ENCODE measurements around the gene CHST10. TPM values are rescaled to one million over a fixed set of nuclear protein-coding genes. Genes with fewer than 3 reads are reported as not detected.

Gene CHST10
- total RNA-seq, 1 experiment from 2014 or later, result 29.7 TPM

- H3K27ac ChIP-seq (ENCODE audit: insufficient read length, low read depth, low read length), result no peak overlapping the region
- DNase-seq, result no peak
- no peak overlapping the region for H3K4ac ChIP-seq (ENCODE audit: low read depth, low read length)
- H3K9me3 Mint-ChIP-seq, result no peaks in the 10 kb centered on the region
- H4K20me1 ChIP-seq (ENCODE audit: control insufficient read depth, insufficient read depth, insufficient read length), result no peaks in the 10 kb centered on the region
- H3K27me3 ChIP-seq (ENCODE audit: insufficient read depth, low read length), result no peaks in the 10 kb centered on the region
- H3K27me3 Mint-ChIP-seq (ENCODE audit: low read depth), result peaks cover 3% of the 10 kb centered on the region
- no peak overlapping the region for H4K5ac ChIP-seq (ENCODE audit: insufficient read length, low read depth, low read length)
- H4K91ac ChIP-seq (ENCODE audit: insufficient read length, low read depth, low read length), result no peak overlapping the region
- no peak overlapping the region for H3K4me3 Mint-ChIP-seq
- H3K4me1 ChIP-seq (ENCODE audit: insufficient read depth, low read length), result peaks cover 34% of the 10 kb centered on the region
- H2BK120ac ChIP-seq (ENCODE audit: low read depth, low read length, poor library complexity, severe bottlenecking), result no peak overlapping the region
- no CpG with 5 or more reads among the region's 5 CpGs for WGBS (ENCODE audit: extremely low coverage, insufficient read length, low lambda C conversion rate)
- H3K4me2 ChIP-seq (ENCODE audit: insufficient read depth, insufficient read length, low read length), result no peak overlapping the region
- H3T11ph ChIP-seq (ENCODE audit: low read length), result no peak overlapping the region
- no peak overlapping the region for H2BK12ac ChIP-seq (ENCODE audit: insufficient read length, low read depth, low read length)
- no peak for TF ChIP-seq CTCF (conservative IDR thresholded peaks at IDR 0.05)
- peaks cover 24 to 38% (median 37%) of the 10 kb centered on the region in 3 experiments for H3K36me3 Mint-ChIP-seq (ENCODE audit: insufficient read depth in 1 of 3, low read depth in 3 of 3)
- H2BK20ac ChIP-seq (ENCODE audit: low read depth, low read length, poor library complexity, severe bottlenecking), result no peak overlapping the region
- peak overlapping the region; percentile 25 to 66 (median 27); a peak in 3 of 7 replicates for H3K27ac Mint-ChIP-seq
- H2AFZ ChIP-seq (ENCODE audit: low read length), result no peak overlapping the region
- H2AK5ac ChIP-seq (ENCODE audit: insufficient read length, low read length), result no peak overlapping the region
- no peaks in the 10 kb centered on the region for H3K79me1 ChIP-seq (ENCODE audit: insufficient read depth, low read depth, low read length, poor library complexity, severe bottlenecking)
- no peak overlapping the region for H3K23ac ChIP-seq (ENCODE audit: insufficient read length, low read depth, low read length)
- no peaks in the 10 kb centered on the region for H3K9me3 ChIP-seq (ENCODE audit: control insufficient read depth, low read depth, low read length)
- no peak overlapping the region for H2BK5ac ChIP-seq (ENCODE audit: insufficient read length, low read length)
- peaks cover 67% of the 10 kb centered on the region in 2 experiments for H3K4me1 Mint-ChIP-seq
- no peak overlapping the region for H4K8ac ChIP-seq (replicated peaks; ENCODE audit: insufficient read length, low read depth, low read length)
- no peak overlapping the region for H3K18ac ChIP-seq (ENCODE audit: insufficient read length, low read depth, low read length)
- no peak overlapping the region for H3K56ac ChIP-seq (ENCODE audit: insufficient read length, low read depth, low read length)
- H3K14ac ChIP-seq (ENCODE audit: insufficient read depth, low read length), result no peak overlapping the region; the same call in 1 of the 2 replicates
- peaks cover 4% of the 10 kb centered on the region; the same call in 1 of the 2 replicates for H3K79me2 ChIP-seq (ENCODE audit: insufficient read depth, low read length)
- no peak overlapping the region for H2BK15ac ChIP-seq (ENCODE audit: low read depth, low read length)
- H3K23me2 ChIP-seq (ENCODE audit: insufficient read length, low read depth, low read length, poor library complexity, severe bottlenecking), result no peaks in the 10 kb centered on the region
- H3K9ac ChIP-seq (ENCODE audit: extremely low read depth, insufficient read length, low read length), result no peak overlapping the region
Observed at GRCh38 chr2:100409461-100409860, 8.0 kb downstream of the CHST10 start.
